ENCODE data around the gene FSTL4. TPM values are rescaled to one million over a fixed set of nuclear protein-coding genes. Genes with fewer than 3 reads are reported as not detected.

FSTL4 gene
- total RNA-seq, 1 donor from 2014 or later = not detected

DNA sequence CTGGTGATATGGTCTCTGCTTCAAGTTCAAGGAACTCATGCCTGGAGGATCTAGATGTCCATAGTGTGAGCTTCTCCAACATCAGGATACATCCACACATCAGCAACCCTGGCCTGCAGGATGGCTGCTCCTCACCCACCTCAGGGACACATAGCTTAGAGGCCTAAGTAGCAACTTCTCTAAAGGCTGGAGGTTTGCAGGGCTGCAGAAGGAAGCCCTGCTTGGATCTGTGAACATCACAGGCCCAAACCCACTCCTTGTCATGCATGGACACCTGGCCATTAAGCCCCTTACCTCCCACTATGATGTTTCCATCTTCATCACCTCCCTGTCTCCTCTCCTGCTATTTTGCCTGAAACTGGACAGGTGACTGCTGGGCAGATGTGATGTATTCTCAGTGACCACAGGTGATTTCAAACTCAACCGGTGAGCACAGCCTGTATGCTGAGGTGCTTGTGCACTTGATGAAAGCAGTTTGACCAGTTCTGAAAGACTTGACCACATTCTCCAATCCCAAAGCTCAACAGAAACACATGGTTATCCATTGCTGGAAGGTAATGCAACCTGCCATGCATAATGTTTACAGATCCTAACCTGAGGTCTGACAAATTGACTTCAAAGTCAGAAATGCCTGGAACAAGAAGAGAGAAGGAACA is 205.2 kb downstream of the FSTL4 start:
- peaks cover 49% of the 10 kb centered on the region for H3K27me3 ChIP-seq (ENCODE audit: low read depth)
- H3K4me3 ChIP-seq = no peak overlapping the region
- no peaks in the 10 kb centered on the region for H3K4me1 ChIP-seq
- H3K36me3 ChIP-seq = no peaks in the 10 kb centered on the region
- no peak overlapping the region for H3K27ac ChIP-seq (replicated peaks)
- TF ChIP-seq, protein P1, sequence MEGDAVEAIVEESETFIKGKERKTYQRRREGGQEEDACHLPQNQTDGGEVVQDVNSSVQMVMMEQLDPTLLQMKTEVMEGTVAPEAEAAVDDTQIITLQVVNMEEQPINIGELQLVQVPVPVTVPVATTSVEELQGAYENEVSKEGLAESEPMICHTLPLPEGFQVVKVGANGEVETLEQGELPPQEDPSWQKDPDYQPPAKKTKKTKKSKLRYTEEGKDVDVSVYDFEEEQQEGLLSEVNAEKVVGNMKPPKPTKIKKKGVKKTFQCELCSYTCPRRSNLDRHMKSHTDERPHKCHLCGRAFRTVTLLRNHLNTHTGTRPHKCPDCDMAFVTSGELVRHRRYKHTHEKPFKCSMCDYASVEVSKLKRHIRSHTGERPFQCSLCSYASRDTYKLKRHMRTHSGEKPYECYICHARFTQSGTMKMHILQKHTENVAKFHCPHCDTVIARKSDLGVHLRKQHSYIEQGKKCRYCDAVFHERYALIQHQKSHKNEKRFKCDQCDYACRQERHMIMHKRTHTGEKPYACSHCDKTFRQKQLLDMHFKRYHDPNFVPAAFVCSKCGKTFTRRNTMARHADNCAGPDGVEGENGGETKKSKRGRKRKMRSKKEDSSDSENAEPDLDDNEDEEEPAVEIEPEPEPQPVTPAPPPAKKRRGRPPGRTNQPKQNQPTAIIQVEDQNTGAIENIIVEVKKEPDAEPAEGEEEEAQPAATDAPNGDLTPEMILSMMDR (IDR thresholded peaks at IDR 0.05; ENCODE audit: borderline replicate concordance) = no peak
- intact Hi-C loops (cut with micrococcal nuclease) = no loop called here
- DNase-seq = no peak
- H3K9me3 ChIP-seq (replicated peaks) = no peaks in the 10 kb centered on the region

DNA sequence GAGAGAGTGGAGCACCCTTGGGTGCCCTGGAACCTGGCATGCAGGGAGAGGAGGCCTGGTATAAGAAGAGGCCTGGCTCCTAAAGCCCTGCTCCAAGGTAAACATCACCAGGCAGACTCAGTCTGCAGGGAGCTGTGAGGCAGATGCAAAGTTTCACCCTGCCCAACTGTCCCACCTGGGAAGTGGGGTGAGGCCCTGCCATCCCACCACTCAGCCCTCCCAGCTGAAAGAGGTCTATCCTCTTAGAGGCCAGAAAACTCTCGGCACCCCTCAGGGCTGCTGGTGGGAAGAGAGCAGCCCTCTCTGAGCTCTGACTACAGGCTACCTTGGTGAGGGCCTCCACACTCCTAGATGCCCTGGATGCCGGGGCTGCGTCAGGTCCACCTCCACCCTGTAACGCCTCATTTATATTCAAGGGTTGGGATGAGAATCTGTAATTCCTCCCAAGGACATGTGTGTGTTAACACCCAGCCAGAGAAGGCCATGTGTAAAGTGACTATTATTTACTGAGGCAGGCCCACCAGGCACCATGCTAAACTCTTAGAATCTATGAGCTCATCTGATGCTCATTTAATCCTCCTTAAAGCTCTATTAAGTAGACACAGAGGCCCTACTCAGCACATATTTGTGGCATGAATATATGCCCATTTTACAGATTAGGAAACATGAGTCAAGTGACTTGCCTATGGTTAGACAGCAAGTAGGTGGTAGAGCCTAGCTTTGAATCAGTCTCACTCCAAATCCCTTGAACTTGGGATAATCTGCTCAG is 205.9 kb downstream of the FSTL4 start:
- Histone ChIP-seq H3K4me1 (no peaks in the 10 kb centered on the region), H3K36me3 (no peaks in the 10 kb centered on the region), H3K9me3 (replicated peaks) (no peaks in the 10 kb centered on the region), H3K27me3 (ENCODE audit: low read depth) (peaks cover 46% of the 10 kb centered on the region), H3K27ac (replicated peaks) (no peak overlapping the region), H3K4me3 (no peak overlapping the region)
- intact Hi-C loops (cut with micrococcal nuclease) = no loop called here
- TF ChIP-seq, protein P1 (IDR thresholded peaks at IDR 0.05; ENCODE audit: borderline replicate concordance) = no peak
- DNase-seq = no peak

DNA sequence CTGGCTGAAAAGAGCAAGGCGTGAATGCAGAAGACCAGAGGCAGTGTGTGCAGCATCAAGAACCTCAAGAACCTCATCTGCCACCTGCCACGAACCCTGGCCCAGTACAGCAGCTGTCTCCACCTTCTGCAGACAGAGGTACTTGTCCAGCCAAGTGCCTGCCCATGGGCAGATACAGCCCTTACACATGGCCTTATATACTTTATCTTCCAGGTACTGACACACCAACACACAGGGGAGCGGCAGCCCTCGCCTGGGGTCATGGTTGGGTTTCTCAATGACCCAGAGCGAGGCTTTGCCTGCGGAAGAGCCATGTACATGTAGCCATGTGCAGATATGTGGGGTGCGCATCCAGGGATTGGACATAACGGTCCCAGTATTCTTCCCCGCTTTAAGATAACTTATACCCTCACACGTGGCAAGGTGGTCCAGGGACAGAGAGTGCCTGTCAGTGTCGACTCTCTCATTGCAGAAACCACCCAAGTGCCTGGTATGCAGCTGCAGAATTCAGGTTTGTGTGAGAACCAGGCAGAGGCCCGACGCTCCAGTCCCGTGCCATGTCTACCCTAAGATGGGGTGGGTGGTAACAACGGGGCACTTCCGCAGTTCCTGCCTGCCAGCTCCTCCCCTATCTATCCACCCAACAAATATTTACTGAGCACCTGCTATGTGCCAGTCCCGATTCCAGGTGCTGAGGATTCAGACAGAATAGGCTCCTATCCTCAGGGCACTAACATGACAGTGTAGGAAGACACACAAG is 206.9 kb downstream of the FSTL4 start:
- TF ChIP-seq, protein P1 (IDR thresholded peaks at IDR 0.05; ENCODE audit: borderline replicate concordance) = no peak
- peaks cover 43% of the 10 kb centered on the region for H3K27me3 ChIP-seq (ENCODE audit: low read depth)
- no peaks in the 10 kb centered on the region for H3K36me3 ChIP-seq
- H3K27ac ChIP-seq (replicated peaks) = no peak overlapping the region
- H3K9me3 ChIP-seq (replicated peaks) = no peaks in the 10 kb centered on the region
- H3K4me1 ChIP-seq = no peaks in the 10 kb centered on the region
- DNase-seq = no peak
- no peak overlapping the region for H3K4me3 ChIP-seq
- intact Hi-C loops (cut with micrococcal nuclease) = no loop called here

DNA sequence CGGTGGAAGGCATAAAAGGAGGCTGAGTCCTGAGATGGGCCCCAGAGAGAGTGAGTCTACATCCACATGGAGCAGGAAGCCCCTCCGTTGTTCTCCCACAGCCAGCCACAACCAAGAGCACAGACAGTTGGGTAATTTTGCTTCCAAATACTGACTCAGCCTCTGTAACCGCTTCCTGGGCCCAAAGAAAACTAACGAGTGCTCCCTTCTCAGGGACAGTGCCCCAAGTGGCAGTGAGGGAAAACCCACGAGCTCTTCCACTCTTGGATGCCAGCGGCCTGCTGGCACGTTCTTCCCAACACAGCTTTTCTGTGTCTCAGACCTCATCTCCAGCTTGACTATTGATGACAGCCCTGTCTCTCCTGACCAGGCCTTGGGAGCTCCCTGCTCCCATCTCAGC is 207.6 kb downstream of the FSTL4 start:
- Histone ChIP-seq H3K27me3 (ENCODE audit: low read depth) (peaks cover 37% of the 10 kb centered on the region), H3K36me3 (no peaks in the 10 kb centered on the region), H3K4me1 (no peaks in the 10 kb centered on the region), H3K27ac (replicated peaks) (no peak overlapping the region), H3K4me3 (no peak overlapping the region), H3K9me3 (replicated peaks) (no peaks in the 10 kb centered on the region)
- TF ChIP-seq, protein P1 (IDR thresholded peaks at IDR 0.05; ENCODE audit: borderline replicate concordance) = no peak
- DNase-seq = no peak
- intact Hi-C loops (cut with micrococcal nuclease) = no loop called here

DNA sequence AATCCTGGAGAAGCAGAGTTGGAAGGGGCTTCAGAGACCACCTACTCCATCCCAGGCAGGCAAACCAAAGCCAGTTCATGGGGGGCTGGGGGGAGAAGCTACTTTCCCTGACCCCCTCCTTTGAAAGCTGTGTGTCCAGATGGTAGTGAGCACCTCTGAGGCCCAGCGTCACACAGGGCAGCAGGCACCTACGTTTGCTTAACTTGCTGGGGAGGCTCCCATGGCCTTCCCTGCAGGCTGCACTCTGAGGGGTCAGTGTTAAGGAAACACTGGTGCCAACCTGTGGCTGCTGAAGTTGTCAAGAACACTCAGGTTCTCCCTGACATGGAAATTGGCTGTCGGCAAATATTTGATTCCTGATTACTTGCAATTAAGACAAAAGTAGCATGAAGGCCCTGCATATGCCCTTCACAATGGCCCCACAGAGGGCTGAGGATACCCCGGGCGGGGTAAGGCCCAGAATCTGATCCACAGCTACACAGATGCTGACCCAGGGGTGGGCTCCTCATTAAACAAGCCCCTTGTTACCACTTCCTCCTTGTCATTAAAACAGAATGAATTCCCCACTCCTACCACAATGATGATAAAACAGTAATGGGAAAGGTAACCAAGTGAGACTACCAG is 208.5 kb downstream of the FSTL4 start:
- TF ChIP-seq, protein P1 (IDR thresholded peaks at IDR 0.05; ENCODE audit: borderline replicate concordance) = no peak
- no peaks in the 10 kb centered on the region for H3K9me3 ChIP-seq (replicated peaks)
- H3K4me1 ChIP-seq = peaks cover 6% of the 10 kb centered on the region
- H3K36me3 ChIP-seq = no peaks in the 10 kb centered on the region
- H3K27me3 ChIP-seq (ENCODE audit: low read depth) = peaks cover 29% of the 10 kb centered on the region
- no peak overlapping the region for H3K4me3 ChIP-seq
- no peak overlapping the region for H3K27ac ChIP-seq (replicated peaks)
- DNase-seq = no peak
- intact Hi-C loops (cut with micrococcal nuclease) = no loop called here
